GM21528 (cell line): ENCODE data around the gene PROM2.

Experiments used
- ATAC-seq: cut with Tn5 transposase; IDR thresholded peaks from one replicate; pipeline ENCODE4 v1.9.1; 2021; ENCODE audit warnings: mild to moderate bottlenecking, moderate library complexity; ENCODE audit not compliant: unreplicated experiment, low FRiP score

PROM2 gene

GRCh38 chr2:95334916-95335641 is 60.8 kb downstream of the PROM2 start:
- ATAC-seq = no peak

- no peak for ATAC-seq
Observed at GRCh38 chr2:95336406-95336805, 62.2 kb downstream of the PROM2 start.

- ATAC-seq = no peak
Observed at GRCh38 chr2:95337829-95338228, 63.6 kb downstream of the PROM2 start.
